ENCODE measurements around the gene CCR8.

- TF ChIP-seq CTCF (IDR thresholded peaks at IDR 0.05) (no peak), EZH2 (IDR thresholded peaks at IDR 0.05) (no peak)
Measured at GRCh38 chr3:39378957-39379777, 49.7 kb downstream of the CCR8 start.
